ENCODE measurements around the gene SOX9. TPM values are rescaled to one million over a fixed set of nuclear protein-coding genes. Genes with fewer than 3 reads are reported as not detected.

The SOX9 gene
- total and polyA plus RNA-seq, 9 donors, result 2.8 to 16.3 (median 10.5) TPM

DNA sequence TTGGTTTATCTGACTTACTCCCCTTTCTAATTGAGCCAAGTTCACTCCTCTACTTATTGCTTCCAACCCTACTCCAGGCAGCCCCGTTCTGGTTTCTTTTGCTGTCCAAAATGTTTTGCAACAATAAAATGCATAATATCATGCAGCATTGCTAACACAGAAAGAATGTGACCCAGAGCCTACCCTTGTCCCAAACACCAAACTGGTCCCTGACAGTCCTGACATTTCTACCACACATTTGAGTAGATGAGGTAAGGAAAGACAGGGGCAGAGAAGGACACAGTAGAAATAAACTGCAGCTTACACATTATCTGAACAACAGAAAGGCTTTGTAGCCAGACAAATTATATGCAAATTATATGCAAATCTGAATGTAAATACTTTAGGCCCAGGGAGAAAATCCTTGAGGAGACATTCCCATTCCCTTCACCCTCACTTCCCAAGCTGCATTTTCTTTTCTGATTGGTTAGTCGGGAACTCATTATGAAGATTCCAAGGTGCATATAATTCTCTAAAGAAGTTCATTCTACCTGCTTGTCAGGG, 31.6 kb downstream of the SOX9 start:
- Histone ChIP-seq H3K4me3 (ENCODE audit: low read length) (no peak overlapping the region), H3K36me3 (ENCODE audit: control insufficient read depth, insufficient read depth, low read length) (no peaks in the 10 kb centered on the region), H3K27ac (ENCODE audit: low read length) (no peak overlapping the region), H3K9me3 (replicated peaks; ENCODE audit: control insufficient read depth, low read depth, low read length) (no peaks in the 10 kb centered on the region), H3K27me3 (ENCODE audit: control insufficient read depth, insufficient read depth, low read length) (no peaks in the 10 kb centered on the region), H3K4me1 (ENCODE audit: control insufficient read depth, insufficient read depth, low read length) (peaks cover 5% of the 10 kb centered on the region)
- 20% methylated on average over 1 of the region's 2 CpGs for WGBS (ENCODE audit: insufficient coverage)
- DNase-seq, result no peak

DNA sequence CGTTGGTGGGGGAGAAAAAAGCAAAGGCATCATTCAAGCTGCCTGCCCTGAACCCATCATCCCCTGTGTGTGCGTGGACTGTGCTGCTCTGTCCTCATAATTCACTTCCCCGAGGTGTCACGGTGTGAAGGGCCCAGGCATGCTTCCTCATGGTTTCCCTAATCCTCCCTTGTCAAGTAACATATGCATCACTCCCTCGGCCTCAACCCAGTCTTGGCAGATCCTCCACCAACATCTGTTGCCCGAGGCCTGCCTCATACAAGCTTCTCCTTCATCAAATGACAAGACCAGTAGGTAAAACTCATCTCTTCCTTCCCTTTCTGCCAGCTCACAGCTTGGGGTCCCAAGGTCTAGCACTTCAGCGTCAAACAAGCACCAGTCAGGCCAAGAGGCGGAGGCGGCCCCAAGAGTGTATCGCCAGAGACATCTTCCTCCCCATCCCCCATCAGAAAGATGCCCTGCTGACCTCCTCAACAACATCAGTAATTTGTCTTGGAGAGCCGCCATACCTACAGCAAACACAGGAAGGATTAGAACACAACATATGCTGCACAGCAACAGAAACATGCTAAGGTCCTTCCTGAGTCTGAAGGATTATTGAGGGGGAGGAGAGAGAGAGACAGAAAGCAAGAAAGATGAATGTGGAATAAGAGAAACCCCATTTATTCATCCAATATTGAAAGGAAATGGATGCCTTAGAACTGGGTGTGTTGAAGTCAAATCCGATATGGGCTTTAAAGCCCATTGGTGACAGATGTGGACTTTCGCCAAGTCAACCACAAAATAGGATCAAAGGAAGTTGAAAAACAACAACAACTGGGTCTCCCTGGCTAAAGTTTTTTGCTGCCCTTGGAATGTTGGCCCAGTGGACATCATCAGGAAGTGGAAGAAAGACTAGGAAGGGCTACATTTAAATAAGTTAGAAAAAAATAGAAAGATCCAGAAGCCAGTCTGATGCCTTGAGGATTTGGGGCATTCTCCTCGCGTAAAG, 38.4 kb downstream of the SOX9 start:
- 53% methylated on average over 12 of the region's 15 CpGs for WGBS (ENCODE audit: insufficient coverage)
- Histone ChIP-seq H3K27ac (ENCODE audit: low read length) (no peak overlapping the region), H3K4me3 (ENCODE audit: low read length) (no peak overlapping the region), H3K9me3 (replicated peaks; ENCODE audit: control insufficient read depth, low read depth, low read length) (no peaks in the 10 kb centered on the region), H3K36me3 (ENCODE audit: control insufficient read depth, insufficient read depth, low read length) (no peaks in the 10 kb centered on the region), H3K4me1 (ENCODE audit: control insufficient read depth, insufficient read depth, low read length) (peaks cover 12% of the 10 kb centered on the region), H3K27me3 (ENCODE audit: control insufficient read depth, insufficient read depth, low read length) (no peaks in the 10 kb centered on the region)
- peak; percentile 66 for DNase-seq

DNA sequence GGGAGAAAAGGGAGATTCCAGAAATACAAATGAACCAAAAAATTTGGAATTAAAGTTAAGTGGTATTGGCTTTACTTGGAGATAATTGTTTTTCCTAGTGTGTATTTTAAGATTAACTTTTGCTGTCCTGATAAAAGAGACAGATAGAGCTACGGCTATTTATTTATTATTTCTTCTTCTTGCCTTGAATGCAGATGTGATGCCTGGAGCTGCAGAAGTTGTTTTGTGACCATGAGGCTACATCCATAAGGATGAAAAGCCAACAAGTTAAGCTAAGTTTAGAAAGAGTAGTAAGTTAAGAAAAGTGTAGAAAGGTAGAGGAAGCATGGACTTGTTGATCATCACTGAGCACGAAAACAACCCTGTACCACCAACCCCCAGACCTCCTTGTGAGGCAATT, 41.7 kb downstream of the SOX9 start:
- DNase-seq, result no peak
- Histone ChIP-seq H3K36me3 (ENCODE audit: control insufficient read depth, insufficient read depth, low read length) (no peaks in the 10 kb centered on the region), H3K4me3 (ENCODE audit: low read length) (no peak overlapping the region), H3K4me1 (ENCODE audit: control insufficient read depth, insufficient read depth, low read length) (peaks cover 14% of the 10 kb centered on the region), H3K9me3 (replicated peaks; ENCODE audit: control insufficient read depth, low read depth, low read length) (no peaks in the 10 kb centered on the region), H3K27me3 (ENCODE audit: control insufficient read depth, insufficient read depth, low read length) (no peaks in the 10 kb centered on the region), H3K27ac (ENCODE audit: low read length) (no peak overlapping the region)
- no CpG with 5 or more reads among the region's 2 CpGs for WGBS (ENCODE audit: insufficient coverage)

DNA sequence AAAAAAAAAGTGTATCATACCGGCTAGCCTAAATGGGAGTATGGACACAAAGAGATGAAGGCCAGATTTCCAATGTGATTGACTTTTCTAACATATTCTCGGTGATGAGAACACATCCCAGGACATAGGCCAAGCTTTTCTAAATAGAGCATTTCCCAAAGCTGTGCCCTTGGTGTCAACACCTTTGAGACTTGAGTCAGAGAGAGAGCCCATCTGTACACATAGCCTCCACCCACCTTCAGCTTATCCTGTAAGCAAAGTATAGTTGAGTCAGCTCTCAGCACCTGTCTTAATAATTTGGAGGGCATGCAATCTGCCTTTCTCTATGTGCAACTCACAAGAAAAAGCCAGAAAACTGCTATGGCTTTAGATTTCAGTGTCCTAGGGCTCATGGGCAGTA, 42.7 kb downstream of the SOX9 start:
- H3K4me3 ChIP-seq (ENCODE audit: low read length), result no peak overlapping the region
- no CpG with 5 or more reads among the region's 2 CpGs for WGBS (ENCODE audit: insufficient coverage)
- H3K27me3 ChIP-seq (ENCODE audit: control insufficient read depth, insufficient read depth, low read length), result no peaks in the 10 kb centered on the region
- peaks cover 12% of the 10 kb centered on the region for H3K4me1 ChIP-seq (ENCODE audit: control insufficient read depth, insufficient read depth, low read length)
- H3K9me3 ChIP-seq (replicated peaks; ENCODE audit: control insufficient read depth, low read depth, low read length), result no peaks in the 10 kb centered on the region
- no peak for DNase-seq
- H3K36me3 ChIP-seq (ENCODE audit: control insufficient read depth, insufficient read depth, low read length), result no peaks in the 10 kb centered on the region
- H3K27ac ChIP-seq (ENCODE audit: low read length), result no peak overlapping the region

DNA sequence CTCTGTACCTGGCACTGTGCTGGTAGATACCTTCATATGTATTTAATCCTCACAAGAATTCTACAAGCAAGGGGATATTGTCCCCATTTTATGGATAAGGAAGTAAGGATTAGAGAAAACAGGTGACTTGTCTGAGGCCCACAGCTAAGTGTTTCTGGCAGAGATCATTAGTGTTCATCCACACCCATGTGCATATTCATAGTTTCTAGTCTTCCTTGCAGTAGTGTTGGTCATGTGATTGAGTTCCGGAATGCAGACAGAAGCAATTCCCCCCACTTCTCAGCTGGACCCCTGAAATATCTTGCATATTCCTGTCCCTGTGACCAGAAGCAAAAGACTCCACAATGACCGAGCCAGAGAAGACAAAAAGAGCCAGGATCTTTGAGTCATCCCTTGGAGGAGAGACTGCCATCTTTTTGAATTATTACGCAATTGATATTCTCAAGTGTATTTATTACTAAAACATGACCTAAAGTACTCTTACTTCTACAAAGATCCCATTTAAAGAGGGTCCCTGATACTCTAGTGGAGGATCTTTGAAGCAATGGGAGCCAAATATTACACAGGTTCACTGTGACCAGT, 43.4 kb downstream of the SOX9 start:
- H3K4me3 ChIP-seq (ENCODE audit: low read length), result no peak overlapping the region
- no peak for DNase-seq
- no peaks in the 10 kb centered on the region for H3K36me3 ChIP-seq (ENCODE audit: control insufficient read depth, insufficient read depth, low read length)
- no peaks in the 10 kb centered on the region for H3K9me3 ChIP-seq (replicated peaks; ENCODE audit: control insufficient read depth, low read depth, low read length)
- H3K27ac ChIP-seq (ENCODE audit: low read length), result no peak overlapping the region
- H3K4me1 ChIP-seq (ENCODE audit: control insufficient read depth, insufficient read depth, low read length), result peaks cover 6% of the 10 kb centered on the region
- no CpG with 5 or more reads among the region's 3 CpGs for WGBS (ENCODE audit: insufficient coverage)
- no peaks in the 10 kb centered on the region for H3K27me3 ChIP-seq (ENCODE audit: control insufficient read depth, insufficient read depth, low read length)

DNA sequence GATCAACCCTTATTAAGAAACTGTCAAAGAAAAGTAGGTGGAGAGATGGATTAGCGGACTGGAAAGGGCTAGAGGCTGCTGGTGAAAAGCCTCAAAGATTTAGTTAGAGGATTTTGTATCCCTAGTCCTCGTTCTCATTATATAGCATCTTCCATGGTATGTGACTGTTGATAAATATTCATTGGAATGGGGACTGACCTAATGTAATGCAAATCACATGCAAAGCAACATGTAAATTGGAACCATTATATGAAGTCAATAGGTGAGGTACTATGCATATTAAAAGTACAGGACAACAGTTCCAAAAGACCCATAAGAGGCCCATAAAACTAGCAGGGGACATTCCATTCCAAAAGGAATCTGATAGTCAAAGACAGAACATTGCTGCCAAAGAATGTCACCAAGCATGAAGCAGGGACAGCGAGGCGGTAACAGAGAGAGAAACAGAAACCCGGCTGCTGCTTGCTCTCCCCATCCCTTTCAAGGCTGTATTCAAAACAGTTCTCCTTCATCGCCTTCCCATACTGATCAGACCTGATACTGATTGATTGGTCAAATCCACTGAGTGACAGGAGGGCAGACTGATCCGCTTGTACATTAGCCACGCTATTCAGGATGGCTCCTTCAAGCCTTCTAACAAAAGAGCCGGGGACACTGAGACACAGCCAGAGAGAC, 44.5 kb downstream of the SOX9 start:
- DNase-seq, result no peak
- H3K27me3 ChIP-seq (ENCODE audit: control insufficient read depth, insufficient read depth, low read length), result no peaks in the 10 kb centered on the region
- 58% methylated on average over 6 of the region's 9 CpGs for WGBS (ENCODE audit: insufficient coverage)
- H3K4me3 ChIP-seq (ENCODE audit: low read length), result no peak overlapping the region
- H3K27ac ChIP-seq (ENCODE audit: low read length), result no peak overlapping the region
- H3K36me3 ChIP-seq (ENCODE audit: control insufficient read depth, insufficient read depth, low read length), result no peaks in the 10 kb centered on the region
- H3K9me3 ChIP-seq (replicated peaks; ENCODE audit: control insufficient read depth, low read depth, low read length), result no peaks in the 10 kb centered on the region
- H3K4me1 ChIP-seq (ENCODE audit: control insufficient read depth, insufficient read depth, low read length), result peaks cover 2% of the 10 kb centered on the region

DNA sequence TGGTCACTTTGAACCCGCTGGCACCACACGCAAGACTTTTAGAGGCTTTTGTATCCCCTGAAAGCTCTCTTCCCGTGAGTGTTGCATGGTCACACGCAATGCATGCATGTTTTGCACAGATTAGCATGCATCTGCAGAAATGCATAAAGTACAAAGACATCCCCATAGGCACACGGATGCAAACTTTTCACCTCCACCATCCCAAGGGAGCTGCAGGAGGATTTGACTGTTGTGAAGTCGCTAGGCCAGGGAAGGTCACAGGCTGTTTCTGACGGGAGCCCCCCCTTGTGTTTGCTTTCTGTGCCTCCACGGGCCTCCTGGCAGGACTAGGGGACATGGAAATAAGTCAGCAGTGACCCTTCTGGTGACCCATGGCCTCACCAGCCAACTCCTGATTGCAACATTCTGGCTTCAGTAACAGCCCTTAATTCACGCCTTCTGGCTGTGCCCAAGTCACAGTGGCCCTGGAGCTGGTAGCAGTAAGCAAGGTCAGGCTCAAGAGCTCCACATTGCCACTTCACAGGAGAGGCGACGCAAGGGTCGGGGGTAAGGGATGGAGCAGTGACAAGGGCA, 45.1 kb downstream of the SOX9 start:
- Histone ChIP-seq H3K4me3 (ENCODE audit: low read length) (no peak overlapping the region), H3K36me3 (ENCODE audit: control insufficient read depth, insufficient read depth, low read length) (no peaks in the 10 kb centered on the region), H3K27me3 (ENCODE audit: control insufficient read depth, insufficient read depth, low read length) (no peaks in the 10 kb centered on the region), H3K27ac (ENCODE audit: low read length) (no peak overlapping the region), H3K9me3 (replicated peaks; ENCODE audit: control insufficient read depth, low read depth, low read length) (no peaks in the 10 kb centered on the region), H3K4me1 (ENCODE audit: control insufficient read depth, insufficient read depth, low read length) (peaks cover 2% of the 10 kb centered on the region)
- no peak for DNase-seq
- 62% methylated on average over 11 of the region's 12 CpGs for WGBS (ENCODE audit: insufficient coverage)

DNA sequence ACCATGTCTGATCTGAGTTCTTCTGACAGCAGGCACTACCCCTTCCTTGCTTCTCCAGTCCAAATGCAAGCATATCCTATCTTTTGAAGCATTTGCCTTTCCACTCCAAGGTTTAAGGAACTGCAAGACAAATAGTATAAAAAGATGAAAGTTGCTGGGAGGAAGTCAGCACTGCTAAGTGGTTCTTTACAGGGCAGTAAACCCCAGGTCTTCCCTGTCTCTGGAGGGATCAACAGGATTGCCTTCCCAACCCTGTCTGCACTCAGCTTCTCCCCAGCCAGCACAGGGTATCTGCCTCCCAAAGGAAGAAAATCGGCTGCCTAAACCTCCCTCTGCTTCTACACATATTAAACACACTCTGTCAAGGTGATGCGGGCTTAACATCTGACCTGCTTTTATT, 46.8 kb downstream of the SOX9 start:
- Histone ChIP-seq H3K4me3 (ENCODE audit: low read length) (no peak overlapping the region), H3K4me1 (ENCODE audit: control insufficient read depth, insufficient read depth, low read length) (peaks cover 14% of the 10 kb centered on the region), H3K27me3 (ENCODE audit: control insufficient read depth, insufficient read depth, low read length) (no peaks in the 10 kb centered on the region), H3K27ac (ENCODE audit: low read length) (no peak overlapping the region), H3K36me3 (ENCODE audit: control insufficient read depth, insufficient read depth, low read length) (no peaks in the 10 kb centered on the region), H3K9me3 (replicated peaks; ENCODE audit: control insufficient read depth, low read depth, low read length) (no peaks in the 10 kb centered on the region)
- no CpG with 5 or more reads among the region's 2 CpGs for WGBS (ENCODE audit: insufficient coverage)
- DNase-seq, result no peak

DNA sequence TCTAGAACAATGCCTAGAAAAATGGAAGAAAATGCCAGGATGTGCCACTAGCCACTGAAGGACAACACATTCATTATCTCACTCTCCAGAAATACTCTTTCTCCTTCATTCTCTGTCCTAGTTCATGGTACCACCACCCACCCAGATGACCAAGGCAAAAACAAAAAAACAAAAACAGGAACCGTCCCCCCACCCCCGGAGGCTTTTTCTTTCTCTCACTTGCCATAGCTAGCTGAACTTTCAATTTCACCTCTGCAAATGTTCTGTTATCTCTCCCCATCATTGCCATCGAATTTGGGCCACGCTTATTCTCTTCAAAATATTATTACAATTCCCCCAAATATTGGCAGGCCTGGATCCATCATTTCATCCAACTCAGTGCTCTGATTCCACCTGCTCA, 49.0 kb downstream of the SOX9 start:
- Histone ChIP-seq H3K9me3 (replicated peaks; ENCODE audit: control insufficient read depth, low read depth, low read length) (no peaks in the 10 kb centered on the region), H3K27me3 (ENCODE audit: control insufficient read depth, insufficient read depth, low read length) (no peaks in the 10 kb centered on the region), H3K4me3 (ENCODE audit: low read length) (no peak overlapping the region), H3K4me1 (ENCODE audit: control insufficient read depth, insufficient read depth, low read length) (peaks cover 23% of the 10 kb centered on the region), H3K36me3 (ENCODE audit: control insufficient read depth, insufficient read depth, low read length) (no peaks in the 10 kb centered on the region), H3K27ac (ENCODE audit: low read length) (no peak overlapping the region)
- WGBS (ENCODE audit: insufficient coverage), result 93% methylated on average over 4 of the region's 4 CpGs
- DNase-seq, result no peak
